ENCODE measurements around the gene DLL4.

GRCh38 chr15:40948706-40949473 lies 19.8 kb downstream of the DLL4 start:
- TF ChIP-seq FOXM1 (IDR thresholded peaks at IDR 0.05; ENCODE audit: borderline replicate concordance) = no peak
- no peak for TF ChIP-seq ELF4 (IDR thresholded peaks at IDR 0.05)
- no peak for TF ChIP-seq L3MBTL2 (conservative IDR thresholded peaks at IDR 0.05)
- TF ChIP-seq HDGF (IDR thresholded peaks at IDR 0.05; ENCODE audit: borderline replicate concordance) = no peak
- no peak for TF ChIP-seq BHLHE40 (IDR thresholded peaks at IDR 0.05; ENCODE audit: borderline replicate concordance)
- TF ChIP-seq FOXA1 (IDR thresholded peaks at IDR 0.05) = no peak
- no peak for TF ChIP-seq PKNOX1 (IDR thresholded peaks at IDR 0.05)
- TF ChIP-seq SP1 (IDR thresholded peaks at IDR 0.05) = no peak
- no peak for TF ChIP-seq ZNF384 (IDR thresholded peaks at IDR 0.05)
- no peak for TF ChIP-seq NFRKB (IDR thresholded peaks at IDR 0.05)
- no peak for TF ChIP-seq TARDBP (IDR thresholded peaks at IDR 0.05)
- no peak for TF ChIP-seq LEF1 (IDR thresholded peaks at IDR 0.05; ENCODE audit: borderline replicate concordance)
- TF ChIP-seq SUZ12 (IDR thresholded peaks at IDR 0.05) = no peak
